K562 (cell line): Measurements from ENCODE around the gene KRT81. TPM values are rescaled to one million over a fixed set of nuclear protein-coding genes. Genes with fewer than 3 reads are reported as not detected.

Source experiments
- ATF1 ChIP-seq, 2 experiments: fragments of 450-650 bp in 1 of 2; IDR thresholded peaks; 2 replicates each; pipeline ENCODE4 v1.6.1; 2016; ENCODE audit warnings: missing compliant biosample characterization in 1 of 2, missing genetic modification characterization in 1 of 2
- CEBPG ChIP-seq, 3 experiments: fragments of 200-800 bp in 1 of 3; sonication (Bioruptor generic) in 1 of 3; sonication (generic) in 1 of 3; formaldehyde crosslinking in 1 of 3; IDR thresholded peaks in 2 of 3; conservative IDR thresholded peaks in 1 of 3; 2 replicates each; pipeline versions ENCODE4 v1.6.1 to v1.8.0; 2016 to 2022; ENCODE audit warnings: missing compliant biosample characterization in 2 of 3, missing genetic modification characterization in 2 of 3, mild to moderate bottlenecking in 1 of 3, missing genetic modification reagents in 1 of 3
- CSDE1 ChIP-seq, 2 experiments: fragments of 450-650 bp; IDR thresholded peaks; 2 replicates each; pipeline ENCODE4 v1.6.1; 2016; ENCODE audit warnings: mild to moderate bottlenecking in 1 of 2
- MIER1 ChIP-seq: fragments of 450-650 bp; IDR thresholded peaks from 2 replicates; pipeline ENCODE4 v1.6.1; 2016; ENCODE audit warnings: antibody characterized with exemption, mild to moderate bottlenecking, low read depth
- POLR2AphosphoS2 ChIP-seq: IDR thresholded peaks from 2 replicates; pipeline ENCODE4 v1.6.1; 2012; ENCODE audit warnings: low read length, improper control_type of control experiment
- SMAD4 ChIP-seq: fragments of 250-450 bp; sonication (Bioruptor Pico); conservative IDR thresholded peaks from 2 replicates; pipeline ENCODE4 v1.8.0; 2021; ENCODE audit warnings: inconsistent platforms, mild to moderate bottlenecking, moderate library complexity
- TEAD1 ChIP-seq, 2 experiments: fragments of 450-650 bp in 1 of 2; sonication (generic) in 1 of 2; formaldehyde crosslinking; IDR thresholded peaks; 2 replicates each; pipeline versions ENCODE4 v1.4.0 to v1.8.0; 2020 to 2022; ENCODE audit warnings: mild to moderate bottlenecking in 2 of 2, missing genetic modification reagents in 1 of 2
- TEAD4 ChIP-seq, 2 experiments: sonication (generic) in 1 of 2; formaldehyde crosslinking in 1 of 2; IDR thresholded peaks; 2 replicates each; pipeline versions ENCODE4 v1.6.1 to v1.8.0; 2012 to 2022; ENCODE audit warnings: borderline replicate concordance in 1 of 2, inconsistent platforms in 1 of 2, low read length in 1 of 2, mild to moderate bottlenecking in 1 of 2, missing genetic modification reagents in 1 of 2
- UBTF ChIP-seq, 2 experiments: IDR thresholded peaks; 2 replicates each; pipeline ENCODE4 v1.6.1; 2012; ENCODE audit warnings: improper control_type of control experiment in 2 of 2, low read depth in 2 of 2, low read length in 2 of 2, borderline replicate concordance in 1 of 2
- VEZF1 ChIP-seq: fragments of 200-800 bp; sonication (Bioruptor generic); IDR thresholded peaks from 2 replicates; pipeline ENCODE4 v1.6.1; 2017; ENCODE audit warnings: missing genetic modification characterization, missing compliant biosample characterization
- ZNF592 ChIP-seq: fragments of 450-650 bp; IDR thresholded peaks from 2 replicates; pipeline ENCODE4 v1.6.1; 2017; ENCODE audit warnings: antibody characterized with exemption, mild to moderate bottlenecking
- ZNF766 ChIP-seq: fragments of 200-800 bp; sonication (Bioruptor generic); conservative IDR thresholded peaks from 2 replicates; pipeline ENCODE4 v1.6.1; 2016; ENCODE audit warnings: missing genetic modification characterization, missing compliant biosample characterization
- polyA plus RNA-seq, 8 experiments: library from polyadenylated mRNA; depleted of rRNA in 4 of 8; stranded (reverse) in 5 of 8; unstranded in 3 of 8; fragments of >200 nt; fragmentation: Nextera tagmentation in 2 of 8; fragmentation: Illumina TruSeq in 1 of 8; extraction: Ambion mirVana in 2 of 8; extraction: Trizol in 1 of 8; gene quantifications; 2 replicates each; pipeline versions ENCODE4 v1.2.1 to v1.2.3, GENCODE V29; 2011 to 2014; ENCODE audit warnings: inconsistent platforms in 1 of 8, missing spikeins in 1 of 8
- total RNA-seq, 7 experiments: library from RNA; depleted of rRNA in 6 of 7; stranded (reverse); fragments of >200 nt in 6 of 7; fragmentation: Illumina TruSeq in 2 of 7; extraction: Trizol in 2 of 7; gene quantifications; 2 replicates each; pipeline versions ENCODE4 v1.2.1 to v1.2.3, GENCODE V29; 2011 to 2021; ENCODE audit warnings: low replicate concordance in 1 of 7
- TF ChIP-seq, protein P1 (sequence below): IDR thresholded peaks from 2 replicates; pipeline ENCODE4 v1.6.1; 2012; ENCODE audit warnings: low read depth, low read length, improper control_type of control experiment, borderline replicate concordance
- TF ChIP-seq, protein P2 (sequence below): sonication (generic); formaldehyde crosslinking; IDR thresholded peaks from 2 replicates; pipeline ENCODE4 v1.8.1; 2023; ENCODE audit warnings: mild to moderate bottlenecking, missing genetic modification reagents, moderate library complexity

KRT81 gene
- total and polyA plus RNA-seq, 9 of the 15 experiments (the other 6 are each of a cell fraction or from before 2014, with no cell fraction given) = 0.27 TPM; not detected in 8

- no peak for TF ChIP-seq UBTF (IDR thresholded peaks at IDR 0.05; ENCODE audit: borderline replicate concordance in 1 of 2, low read depth in 2 of 2, low read length in 2 of 2)
- TF ChIP-seq ZNF766 = 0 out of 2 replicates have a peak, but pooled peaks have one; percentile 20
- TF ChIP-seq MIER1 = no peak
- TF ChIP-seq, protein P1, sequence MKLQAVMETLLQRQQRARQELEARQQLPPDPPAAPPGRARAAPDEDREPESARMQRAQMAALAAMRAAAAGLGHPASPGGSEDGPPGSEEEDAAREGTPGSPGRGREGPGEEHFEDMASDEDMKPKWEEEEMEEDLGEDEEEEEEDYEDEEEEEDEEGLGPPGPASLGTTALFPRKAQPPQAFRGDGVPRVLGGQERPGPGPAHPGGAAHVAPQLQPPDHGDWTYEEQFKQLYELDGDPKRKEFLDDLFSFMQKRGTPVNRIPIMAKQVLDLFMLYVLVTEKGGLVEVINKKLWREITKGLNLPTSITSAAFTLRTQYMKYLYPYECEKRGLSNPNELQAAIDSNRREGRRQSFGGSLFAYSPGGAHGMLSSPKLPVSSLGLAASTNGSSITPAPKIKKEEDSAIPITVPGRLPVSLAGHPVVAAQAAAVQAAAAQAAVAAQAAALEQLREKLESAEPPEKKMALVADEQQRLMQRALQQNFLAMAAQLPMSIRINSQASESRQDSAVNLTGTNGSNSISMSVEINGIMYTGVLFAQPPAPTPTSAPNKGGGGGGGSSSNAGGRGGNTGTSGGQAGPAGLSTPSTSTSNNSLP = no peak
- TF ChIP-seq POLR2AphosphoS2 = no peak
- TF ChIP-seq SMAD4 (CRISPR knock-in tag) = peak; percentile 70
- TF ChIP-seq ATF1 (CRISPR knock-in tag; IDR thresholded peaks at IDR 0.05) = no peak
- TF ChIP-seq ATF1 (tag; IDR thresholded peaks at IDR 0.05) = peak; percentile 59
- TF ChIP-seq ZNF592 = no peak
- peak; percentile 68; the same call in 1 of the 2 replicates for TF ChIP-seq TEAD4 (IDR thresholded peaks at IDR 0.05; ENCODE audit: low read length)
- no peak for TF ChIP-seq TEAD4 (CRISPR knock-in tag; IDR thresholded peaks at IDR 0.05; ENCODE audit: borderline replicate concordance)
- TF ChIP-seq, protein P2, sequence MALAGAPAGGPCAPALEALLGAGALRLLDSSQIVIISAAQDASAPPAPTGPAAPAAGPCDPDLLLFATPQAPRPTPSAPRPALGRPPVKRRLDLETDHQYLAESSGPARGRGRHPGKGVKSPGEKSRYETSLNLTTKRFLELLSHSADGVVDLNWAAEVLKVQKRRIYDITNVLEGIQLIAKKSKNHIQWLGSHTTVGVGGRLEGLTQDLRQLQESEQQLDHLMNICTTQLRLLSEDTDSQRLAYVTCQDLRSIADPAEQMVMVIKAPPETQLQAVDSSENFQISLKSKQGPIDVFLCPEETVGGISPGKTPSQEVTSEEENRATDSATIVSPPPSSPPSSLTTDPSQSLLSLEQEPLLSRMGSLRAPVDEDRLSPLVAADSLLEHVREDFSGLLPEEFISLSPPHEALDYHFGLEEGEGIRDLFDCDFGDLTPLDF = no peak
- TF ChIP-seq CEBPG (CRISPR knock-in tag; IDR thresholded peaks at IDR 0.05) = peak; percentile 93
- peak; percentile 96 to 99 for TF ChIP-seq CEBPG (tag; conservative IDR thresholded peaks at IDR 0.05 in 1 of 2, IDR thresholded peaks at IDR 0.05 in 1 of 2)
- peak; percentile 87 to 93; a peak in 3 of 4 replicates for TF ChIP-seq TEAD1 (CRISPR knock-in tag; IDR thresholded peaks at IDR 0.05)
- TF ChIP-seq CSDE1 (IDR thresholded peaks at IDR 0.05) = no peak
- TF ChIP-seq VEZF1 (CRISPR knock-in tag) = peak; percentile 41
Observed at GRCh38 chr12:52280319-52280795, 11.0 kb downstream of the KRT81 start (continued).
